GM23338 (cell line): ENCODE data around the gene ZNF860. TPM values are rescaled to one million over a fixed set of nuclear protein-coding genes. Genes with fewer than 3 reads are reported as not detected.
A peak's percentile ranks its signal among the peaks of the same experiment; 100 is the strongest.

Experiments used
- ATAC-seq: fragments of 200-7000 bp; cut with Tn5 transposase; 3 replicates; pipeline ENCODE4 v1.9.1; 2020
- DNase-seq: peaks from one replicate; pipeline ENCODE4 v3.0.0-alpha.2; 2015; ENCODE audit warnings: low spot score
- H2AFZ ChIP-seq: fragments of 200-600 bp; sonication (generic); 2 replicates; pipeline ENCODE4 v1.8.0; 2016; ENCODE audit warnings: antibody characterized with exemption, mild to moderate bottlenecking, moderate library complexity
- H3F3A ChIP-seq: fragments of 200-600 bp; sonication (generic); replicated peaks from 2 replicates; pipeline ENCODE4 v1.8.0; 2017; ENCODE audit warnings: antibody characterized with exemption, mixed run types, low read depth
- H3K27ac ChIP-seq: fragments of 200-600 bp; sonication (generic); 2 replicates; pipeline ENCODE4 v1.6.1; 2016; ENCODE audit warnings: low read depth
- H3K27me3 ChIP-seq: fragments of 200-600 bp; sonication (generic); 2 replicates; pipeline ENCODE4 v1.8.0; 2016; ENCODE audit warnings: mild to moderate bottlenecking, mixed run types, moderate library complexity; ENCODE audit not compliant: insufficient read depth
- H3K36me3 ChIP-seq: fragments of 200-600 bp; sonication (generic); 2 replicates; pipeline ENCODE4 v1.8.0; 2016; ENCODE audit warnings: mild to moderate bottlenecking; ENCODE audit not compliant: insufficient read depth
- H3K4me1 ChIP-seq: fragments of 200-600 bp; sonication (generic); 2 replicates; pipeline ENCODE4 v1.8.0; 2016; ENCODE audit warnings: mild to moderate bottlenecking, moderate library complexity; ENCODE audit not compliant: insufficient read depth
- H3K4me2 ChIP-seq: fragments of 200-600 bp; sonication (generic); 2 replicates; pipeline ENCODE4 v1.7.1; 2017; ENCODE audit warnings: mixed run types
- H3K4me3 ChIP-seq: fragments of 200-600 bp; sonication (generic); 2 replicates; pipeline ENCODE4 v1.6.1; 2016; ENCODE audit warnings: mixed run types
- H3K79me2 ChIP-seq: fragments of 200-600 bp; sonication (generic); replicated peaks from 2 replicates; pipeline ENCODE4 v1.8.0; 2017; ENCODE audit warnings: mild to moderate bottlenecking; ENCODE audit not compliant: insufficient read depth
- H3K9me2 ChIP-seq: fragments of 200-600 bp; sonication (generic); 2 replicates; pipeline ENCODE4 v1.8.0; 2017; ENCODE audit not compliant: insufficient read depth
- H4K20me1 ChIP-seq: fragments of 200-600 bp; sonication (generic); replicated peaks from 2 replicates; pipeline ENCODE4 v1.8.0; 2017; ENCODE audit warnings: mild to moderate bottlenecking; ENCODE audit not compliant: insufficient read depth
- H3K27ac Mint-ChIP-seq: 2 replicates; pipeline ENCODE4 v1.8.0; 2020; ENCODE audit warnings: inconsistent platforms, mild to moderate bottlenecking, moderate library complexity, mixed read lengths
- H3K27me3 Mint-ChIP-seq: 3 replicates; pipeline ENCODE4 v1.8.0; 2022; ENCODE audit warnings: low read depth, mild to moderate bottlenecking, moderate library complexity, mixed read lengths, inconsistent platforms; ENCODE audit not compliant: insufficient read depth, poor library complexity
- H3K36me3 Mint-ChIP-seq: 3 replicates; pipeline ENCODE4 v1.8.0; 2021; ENCODE audit warnings: low read depth, mild to moderate bottlenecking, inconsistent platforms, moderate library complexity, mixed read lengths
- H3K4me1 Mint-ChIP-seq: 3 replicates; pipeline ENCODE4 v1.8.0; 2020; ENCODE audit warnings: mild to moderate bottlenecking, inconsistent platforms, mixed read lengths
- H3K4me3 Mint-ChIP-seq: 3 replicates; pipeline ENCODE4 v1.8.0; 2021; ENCODE audit warnings: moderate library complexity, mild to moderate bottlenecking, inconsistent platforms, mixed read lengths
- H3K9me3 Mint-ChIP-seq: 3 replicates; pipeline ENCODE4 v1.8.0; 2020; ENCODE audit warnings: moderate library complexity, mild to moderate bottlenecking, inconsistent platforms, mixed read lengths
- CREB1 ChIP-seq: fragments of 250-450 bp; sonication (Bioruptor Pico); IDR thresholded peaks from 2 replicates; pipeline ENCODE4 v1.5.0; 2020; ENCODE audit warnings: low read depth, mild to moderate bottlenecking, moderate library complexity
- EZH2phosphoT487 ChIP-seq: fragments of 200-600 bp; sonication (generic); IDR thresholded peaks from one replicate; pipeline ENCODE4 v1.8.1; 2018; ENCODE audit warnings: antibody characterized with exemption; ENCODE audit not compliant: unreplicated experiment
- NANOG ChIP-seq: IDR thresholded peaks from 2 replicates; pipeline ENCODE4 v1.6.1; 2016; ENCODE audit warnings: antibody characterized with exemption, borderline replicate concordance
- POLR2AphosphoS5 ChIP-seq: IDR thresholded peaks from 2 replicates; pipeline ENCODE4 v1.6.1; 2016; ENCODE audit warnings: antibody characterized with exemption, low read depth
- STAT1 ChIP-seq: IDR thresholded peaks from one replicate; pipeline ENCODE4 v1.6.1; 2016; ENCODE audit warnings: antibody characterized with exemption; ENCODE audit not compliant: unreplicated experiment
- ZNF114 ChIP-seq: fragments of 250-450 bp; sonication (Bioruptor Pico); IDR thresholded peaks from 2 replicates; pipeline ENCODE4 v1.5.0; 2020; ENCODE audit warnings: mild to moderate bottlenecking, moderate library complexity
- ZNF331 ChIP-seq: fragments of 250-450 bp; sonication (Bioruptor Pico); IDR thresholded peaks from 2 replicates; pipeline ENCODE4 v1.5.0; 2020; ENCODE audit warnings: low read depth, mild to moderate bottlenecking, moderate library complexity
- polyA plus RNA-seq: library from polyadenylated mRNA; unstranded; fragments of >200 nt; fragmentation: Nextera tagmentation; extraction: Ambion mirVana; gene quantifications from 2 replicates; pipeline ENCODE4 v1.2.1, GENCODE V29; 2016
- total RNA-seq: library from RNA; depleted of rRNA; stranded (reverse); fragments of >200 nt; shearing (Covaris generic); gene quantifications from 2 replicates; pipeline ENCODE4 v1.2.3, GENCODE V29; 2014
- TF ChIP-seq, protein P1 (sequence below), 2 experiments: fragments of 200-600 bp in 1 of 2; sonication (generic) in 1 of 2; conservative IDR thresholded peaks; 2 replicates each; pipeline versions ENCODE4 v1.5.1 to v1.6.1; 2016 to 2017; ENCODE audit warnings: antibody characterized with exemption in 2 of 2, low read depth in 2 of 2, mild to moderate bottlenecking in 2 of 2, moderate library complexity in 1 of 2
- TF ChIP-seq, protein P2 (sequence below): IDR thresholded peaks from 2 replicates; pipeline ENCODE4 v1.6.1; 2016; ENCODE audit warnings: antibody characterized with exemption
- TF ChIP-seq, protein P3 (sequence below): IDR thresholded peaks from one replicate; pipeline ENCODE4 v1.6.1; 2018; ENCODE audit warnings: antibody characterized with exemption; ENCODE audit not compliant: unreplicated experiment
- TF ChIP-seq, protein P4 (sequence below): fragments of 250-450 bp; sonication (Bioruptor Pico); IDR thresholded peaks from 2 replicates; pipeline ENCODE4 v1.5.0; 2020; ENCODE audit warnings: mild to moderate bottlenecking, moderate library complexity

ZNF860 gene
- total and polyA plus RNA-seq, 2 experiments from 2014 or later, result 5.2 to 12.4 TPM

DNA sequence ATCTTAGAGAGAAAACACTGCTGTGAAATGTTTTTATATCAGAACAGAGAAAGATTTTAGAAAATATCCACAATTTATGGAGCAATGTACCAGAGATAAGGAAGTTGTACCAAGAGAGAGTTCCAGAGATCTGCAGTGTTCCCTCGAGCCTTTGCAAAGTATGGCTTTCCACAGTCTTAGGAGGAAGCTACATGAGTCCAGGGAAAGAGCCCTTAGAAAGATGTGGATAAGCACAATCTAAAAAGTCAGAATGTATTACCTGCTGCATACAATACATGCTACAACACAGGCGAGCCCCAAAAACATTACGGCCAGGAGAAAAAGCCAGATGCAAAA, 56.4 kb downstream of the ZNF860 start:
- no peak overlapping the region for H3K4me3 ChIP-seq
- no peaks in the 10 kb centered on the region for H3K9me2 ChIP-seq
- no peaks in the 10 kb centered on the region for H3K4me1 ChIP-seq
- peaks cover 7% of the 10 kb centered on the region for H3K4me1 Mint-ChIP-seq
- no peak overlapping the region for H3K27ac Mint-ChIP-seq
- H4K20me1 ChIP-seq, result no peaks in the 10 kb centered on the region
- no peak overlapping the region for H3K4me2 ChIP-seq
- H3K27me3 ChIP-seq, result no peaks in the 10 kb centered on the region
- DNase-seq, result no peak
- peak overlapping the region; percentile 67; the same call in 1 of the 2 replicates for H2AFZ ChIP-seq
- peaks cover 17% of the 10 kb centered on the region for H3K9me3 Mint-ChIP-seq
- H3F3A ChIP-seq, result no peaks in the 10 kb centered on the region
- H3K79me2 ChIP-seq, result no peaks in the 10 kb centered on the region
- peaks cover 8% of the 10 kb centered on the region for H3K27me3 Mint-ChIP-seq
- peaks cover 3% of the 10 kb centered on the region; the same call in 1 of the 2 replicates for H3K36me3 ChIP-seq
- peaks cover 11% of the 10 kb centered on the region for H3K36me3 Mint-ChIP-seq
- H3K4me3 Mint-ChIP-seq, result no peak overlapping the region
- no peak for TF ChIP-seq EZH2phosphoT487
- TF ChIP-seq POLR2AphosphoS5, result no peak
- TF ChIP-seq, protein P1, sequence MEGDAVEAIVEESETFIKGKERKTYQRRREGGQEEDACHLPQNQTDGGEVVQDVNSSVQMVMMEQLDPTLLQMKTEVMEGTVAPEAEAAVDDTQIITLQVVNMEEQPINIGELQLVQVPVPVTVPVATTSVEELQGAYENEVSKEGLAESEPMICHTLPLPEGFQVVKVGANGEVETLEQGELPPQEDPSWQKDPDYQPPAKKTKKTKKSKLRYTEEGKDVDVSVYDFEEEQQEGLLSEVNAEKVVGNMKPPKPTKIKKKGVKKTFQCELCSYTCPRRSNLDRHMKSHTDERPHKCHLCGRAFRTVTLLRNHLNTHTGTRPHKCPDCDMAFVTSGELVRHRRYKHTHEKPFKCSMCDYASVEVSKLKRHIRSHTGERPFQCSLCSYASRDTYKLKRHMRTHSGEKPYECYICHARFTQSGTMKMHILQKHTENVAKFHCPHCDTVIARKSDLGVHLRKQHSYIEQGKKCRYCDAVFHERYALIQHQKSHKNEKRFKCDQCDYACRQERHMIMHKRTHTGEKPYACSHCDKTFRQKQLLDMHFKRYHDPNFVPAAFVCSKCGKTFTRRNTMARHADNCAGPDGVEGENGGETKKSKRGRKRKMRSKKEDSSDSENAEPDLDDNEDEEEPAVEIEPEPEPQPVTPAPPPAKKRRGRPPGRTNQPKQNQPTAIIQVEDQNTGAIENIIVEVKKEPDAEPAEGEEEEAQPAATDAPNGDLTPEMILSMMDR (conservative IDR thresholded peaks at IDR 0.05; ENCODE audit: low read depth in 2 of 2), result no peak
- TF ChIP-seq, protein P2, sequence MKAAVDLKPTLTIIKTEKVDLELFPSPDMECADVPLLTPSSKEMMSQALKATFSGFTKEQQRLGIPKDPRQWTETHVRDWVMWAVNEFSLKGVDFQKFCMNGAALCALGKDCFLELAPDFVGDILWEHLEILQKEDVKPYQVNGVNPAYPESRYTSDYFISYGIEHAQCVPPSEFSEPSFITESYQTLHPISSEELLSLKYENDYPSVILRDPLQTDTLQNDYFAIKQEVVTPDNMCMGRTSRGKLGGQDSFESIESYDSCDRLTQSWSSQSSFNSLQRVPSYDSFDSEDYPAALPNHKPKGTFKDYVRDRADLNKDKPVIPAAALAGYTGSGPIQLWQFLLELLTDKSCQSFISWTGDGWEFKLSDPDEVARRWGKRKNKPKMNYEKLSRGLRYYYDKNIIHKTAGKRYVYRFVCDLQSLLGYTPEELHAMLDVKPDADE, result no peak
- no peak for TF ChIP-seq ZNF331 (CRISPR knock-in tag)
- TF ChIP-seq NANOG, result no peak
- TF ChIP-seq STAT1, result no peak
- TF ChIP-seq CREB1 (CRISPR knock-in tag), result no peak
- TF ChIP-seq, protein P3, sequence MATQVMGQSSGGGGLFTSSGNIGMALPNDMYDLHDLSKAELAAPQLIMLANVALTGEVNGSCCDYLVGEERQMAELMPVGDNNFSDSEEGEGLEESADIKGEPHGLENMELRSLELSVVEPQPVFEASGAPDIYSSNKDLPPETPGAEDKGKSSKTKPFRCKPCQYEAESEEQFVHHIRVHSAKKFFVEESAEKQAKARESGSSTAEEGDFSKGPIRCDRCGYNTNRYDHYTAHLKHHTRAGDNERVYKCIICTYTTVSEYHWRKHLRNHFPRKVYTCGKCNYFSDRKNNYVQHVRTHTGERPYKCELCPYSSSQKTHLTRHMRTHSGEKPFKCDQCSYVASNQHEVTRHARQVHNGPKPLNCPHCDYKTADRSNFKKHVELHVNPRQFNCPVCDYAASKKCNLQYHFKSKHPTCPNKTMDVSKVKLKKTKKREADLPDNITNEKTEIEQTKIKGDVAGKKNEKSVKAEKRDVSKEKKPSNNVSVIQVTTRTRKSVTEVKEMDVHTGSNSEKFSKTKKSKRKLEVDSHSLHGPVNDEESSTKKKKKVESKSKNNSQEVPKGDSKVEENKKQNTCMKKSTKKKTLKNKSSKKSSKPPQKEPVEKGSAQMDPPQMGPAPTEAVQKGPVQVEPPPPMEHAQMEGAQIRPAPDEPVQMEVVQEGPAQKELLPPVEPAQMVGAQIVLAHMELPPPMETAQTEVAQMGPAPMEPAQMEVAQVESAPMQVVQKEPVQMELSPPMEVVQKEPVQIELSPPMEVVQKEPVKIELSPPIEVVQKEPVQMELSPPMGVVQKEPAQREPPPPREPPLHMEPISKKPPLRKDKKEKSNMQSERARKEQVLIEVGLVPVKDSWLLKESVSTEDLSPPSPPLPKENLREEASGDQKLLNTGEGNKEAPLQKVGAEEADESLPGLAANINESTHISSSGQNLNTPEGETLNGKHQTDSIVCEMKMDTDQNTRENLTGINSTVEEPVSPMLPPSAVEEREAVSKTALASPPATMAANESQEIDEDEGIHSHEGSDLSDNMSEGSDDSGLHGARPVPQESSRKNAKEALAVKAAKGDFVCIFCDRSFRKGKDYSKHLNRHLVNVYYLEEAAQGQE, result no peak
- ATAC-seq, result no peak
- no peak overlapping the region for H3K27ac ChIP-seq

DNA sequence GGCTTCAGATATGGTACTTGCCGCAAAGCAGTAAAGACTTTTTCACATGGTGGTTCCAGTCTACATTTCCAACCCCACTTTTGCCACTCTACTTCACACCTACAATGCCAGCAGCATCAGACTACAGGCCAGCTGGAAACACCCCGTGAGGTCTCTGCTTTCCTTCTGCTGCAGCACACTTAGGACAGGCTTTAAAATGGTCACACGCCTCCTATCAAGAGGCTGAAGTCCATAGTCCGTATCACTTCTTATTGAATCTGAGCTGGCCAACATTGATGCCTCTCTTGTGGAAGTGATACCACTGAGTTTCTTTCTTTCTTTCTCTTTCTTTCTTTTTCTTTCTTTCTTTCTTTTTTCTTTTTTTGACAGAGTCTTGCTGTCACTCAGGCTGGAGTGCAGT, 59.8 kb downstream of the ZNF860 start:
- Histone ChIP-seq H4K20me1 (no peaks in the 10 kb centered on the region), H3K27me3 (no peaks in the 10 kb centered on the region), H3K36me3 (peaks cover 3% of the 10 kb centered on the region; the same call in 1 of the 2 replicates), H2AFZ (no peak overlapping the region), H3K79me2 (no peaks in the 10 kb centered on the region), H3K4me2 (no peak overlapping the region), H3F3A (no peaks in the 10 kb centered on the region), H3K4me1 (peaks cover 13% of the 10 kb centered on the region; the same call in 1 of the 2 replicates), H3K9me2 (no peaks in the 10 kb centered on the region), H3K4me3 (no peak overlapping the region), H3K27ac (no peak overlapping the region)
- Mint-ChIP-seq H3K4me1 (peaks cover 17% of the 10 kb centered on the region), H3K9me3 (peaks cover 26% of the 10 kb centered on the region), H3K27ac (no peak overlapping the region), H3K36me3 (peaks cover 20% of the 10 kb centered on the region), H3K27me3 (peaks cover 8% of the 10 kb centered on the region), H3K4me3 (no peak overlapping the region)
- TF ChIP-seq, protein P4, sequence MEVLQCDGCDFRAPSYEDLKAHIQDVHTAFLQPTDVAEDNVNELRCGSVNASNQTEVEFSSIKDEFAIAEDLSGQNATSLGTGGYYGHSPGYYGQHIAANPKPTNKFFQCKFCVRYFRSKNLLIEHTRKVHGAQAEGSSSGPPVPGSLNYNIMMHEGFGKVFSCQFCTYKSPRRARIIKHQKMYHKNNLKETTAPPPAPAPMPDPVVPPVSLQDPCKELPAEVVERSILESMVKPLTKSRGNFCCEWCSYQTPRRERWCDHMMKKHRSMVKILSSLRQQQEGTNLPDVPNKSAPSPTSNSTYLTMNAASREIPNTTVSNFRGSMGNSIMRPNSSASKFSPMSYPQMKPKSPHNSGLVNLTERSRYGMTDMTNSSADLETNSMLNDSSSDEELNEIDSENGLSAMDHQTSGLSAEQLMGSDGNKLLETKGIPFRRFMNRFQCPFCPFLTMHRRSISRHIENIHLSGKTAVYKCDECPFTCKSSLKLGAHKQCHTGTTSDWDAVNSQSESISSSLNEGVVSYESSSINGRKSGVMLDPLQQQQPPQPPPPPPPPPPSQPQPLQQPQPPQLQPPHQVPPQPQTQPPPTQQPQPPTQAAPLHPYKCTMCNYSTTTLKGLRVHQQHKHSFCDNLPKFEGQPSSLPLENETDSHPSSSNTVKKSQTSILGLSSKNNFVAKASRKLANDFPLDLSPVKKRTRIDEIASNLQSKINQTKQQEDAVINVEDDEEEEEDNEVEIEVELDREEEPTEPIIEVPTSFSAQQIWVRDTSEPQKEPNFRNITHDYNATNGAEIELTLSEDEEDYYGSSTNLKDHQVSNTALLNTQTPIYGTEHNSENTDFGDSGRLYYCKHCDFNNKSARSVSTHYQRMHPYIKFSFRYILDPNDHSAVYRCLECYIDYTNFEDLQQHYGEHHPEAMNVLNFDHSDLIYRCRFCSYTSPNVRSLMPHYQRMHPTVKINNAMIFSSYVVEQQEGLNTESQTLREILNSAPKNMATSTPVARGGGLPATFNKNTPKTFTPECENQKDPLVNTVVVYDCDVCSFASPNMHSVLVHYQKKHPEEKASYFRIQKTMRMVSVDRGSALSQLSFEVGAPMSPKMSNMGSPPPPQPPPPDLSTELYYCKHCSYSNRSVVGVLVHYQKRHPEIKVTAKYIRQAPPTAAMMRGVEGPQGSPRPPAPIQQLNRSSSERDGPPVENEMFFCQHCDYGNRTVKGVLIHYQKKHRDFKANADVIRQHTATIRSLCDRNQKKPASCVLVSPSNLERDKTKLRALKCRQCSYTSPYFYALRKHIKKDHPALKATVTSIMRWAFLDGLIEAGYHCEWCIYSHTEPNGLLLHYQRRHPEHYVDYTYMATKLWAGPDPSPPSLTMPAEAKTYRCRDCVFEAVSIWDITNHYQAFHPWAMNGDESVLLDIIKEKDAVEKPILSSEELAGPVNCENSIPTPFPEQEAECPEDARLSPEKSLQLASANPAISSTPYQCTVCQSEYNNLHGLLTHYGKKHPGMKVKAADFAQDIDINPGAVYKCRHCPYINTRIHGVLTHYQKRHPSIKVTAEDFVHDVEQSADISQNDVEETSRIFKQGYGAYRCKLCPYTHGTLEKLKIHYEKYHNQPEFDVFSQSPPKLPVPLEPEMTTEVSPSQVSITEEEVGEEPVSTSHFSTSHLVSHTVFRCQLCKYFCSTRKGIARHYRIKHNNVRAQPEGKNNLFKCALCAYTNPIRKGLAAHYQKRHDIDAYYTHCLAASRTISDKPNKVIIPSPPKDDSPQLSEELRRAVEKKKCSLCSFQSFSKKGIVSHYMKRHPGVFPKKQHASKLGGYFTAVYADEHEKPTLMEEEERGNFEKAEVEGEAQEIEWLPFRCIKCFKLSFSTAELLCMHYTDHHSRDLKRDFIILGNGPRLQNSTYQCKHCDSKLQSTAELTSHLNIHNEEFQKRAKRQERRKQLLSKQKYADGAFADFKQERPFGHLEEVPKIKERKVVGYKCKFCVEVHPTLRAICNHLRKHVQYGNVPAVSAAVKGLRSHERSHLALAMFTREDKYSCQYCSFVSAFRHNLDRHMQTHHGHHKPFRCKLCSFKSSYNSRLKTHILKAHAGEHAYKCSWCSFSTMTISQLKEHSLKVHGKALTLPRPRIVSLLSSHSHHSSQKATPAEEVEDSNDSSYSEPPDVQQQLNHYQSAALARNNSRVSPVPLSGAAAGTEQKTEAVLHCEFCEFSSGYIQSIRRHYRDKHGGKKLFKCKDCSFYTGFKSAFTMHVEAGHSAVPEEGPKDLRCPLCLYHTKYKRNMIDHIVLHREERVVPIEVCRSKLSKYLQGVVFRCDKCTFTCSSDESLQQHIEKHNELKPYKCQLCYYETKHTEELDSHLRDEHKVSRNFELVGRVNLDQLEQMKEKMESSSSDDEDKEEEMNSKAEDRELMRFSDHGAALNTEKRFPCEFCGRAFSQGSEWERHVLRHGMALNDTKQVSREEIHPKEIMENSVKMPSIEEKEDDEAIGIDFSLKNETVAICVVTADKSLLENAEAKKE (CRISPR knock-in tag), result no peak
- no peak for TF ChIP-seq ZNF114 (CRISPR knock-in tag)
- DNase-seq, result no peak
- no peak for ATAC-seq
